NT2/D1 (cell line): ENCODE results near the gene RNU4-1.

Source experiments
- YY1 ChIP-seq: IDR thresholded peaks from 2 replicates; pipeline ENCODE4 v1.6.1; 2011; ENCODE audit not compliant: insufficient read length, insufficient read depth
- ZNF274 ChIP-seq: IDR thresholded peaks from 2 replicates; pipeline ENCODE4 v1.6.1; 2011; ENCODE audit warnings: mild to moderate bottlenecking, low read depth, low read length

GRCh38 chr12:120278137-120279069 is 14.6 kb downstream of the RNU4-1 start:
- TF ChIP-seq YY1 (no peak), ZNF274 (no peak)
